ENCODE measurements around the gene RAB40C. TPM values are rescaled to one million over a fixed set of nuclear protein-coding genes. Genes with fewer than 3 reads are reported as not detected.

Gene RAB40C
- total RNA-seq, 6 donors from 2014 or later, result 40.5 to 101 (median 61.5) TPM

DNA sequence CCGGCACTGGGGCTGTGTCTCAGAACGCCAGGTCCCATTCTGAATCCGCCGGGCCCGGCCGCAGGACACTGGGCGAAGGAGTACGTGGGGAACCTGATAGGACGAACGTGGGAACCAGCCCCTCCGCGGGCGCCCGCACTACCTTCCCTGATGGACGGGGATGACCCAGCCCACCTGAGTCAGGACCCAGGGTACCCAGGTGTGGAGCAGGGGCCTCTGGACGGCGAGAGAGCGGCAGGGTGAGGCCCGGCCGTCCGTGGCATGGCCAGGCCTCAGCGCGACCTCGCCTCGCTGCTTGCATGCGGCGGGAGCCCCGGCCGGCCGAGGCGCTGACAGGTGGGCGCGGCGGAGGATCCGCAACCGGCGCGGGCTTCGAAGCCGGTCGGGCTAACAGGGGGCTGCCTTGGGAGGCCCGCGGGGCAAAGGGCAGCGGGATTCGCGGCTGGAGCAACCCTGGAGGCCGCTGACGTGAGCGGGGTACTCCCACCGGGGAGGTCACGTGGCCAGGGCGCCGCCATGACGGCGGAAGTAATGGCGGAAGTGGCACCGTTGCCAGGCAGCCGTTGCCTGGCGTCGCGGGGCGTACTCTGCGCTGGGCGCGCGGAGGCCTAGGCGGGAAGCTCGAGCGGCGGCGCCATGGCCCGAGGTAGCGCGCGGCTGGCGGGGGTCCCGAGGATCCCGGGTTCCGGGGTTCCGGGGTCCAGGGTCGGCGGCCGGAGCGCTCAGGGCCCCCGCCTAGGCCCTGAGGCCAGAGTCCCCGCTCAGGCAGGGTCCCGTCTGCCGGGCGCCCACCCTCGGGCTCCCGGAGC is 59.1 kb downstream of the RAB40C start, which contains the start of gene WDR90:
TSS of gene WDR90 (plus strand) at position 585 of the 809 bp plus-strand sequence. CDS start at position 637, 52 bp downstream.
- TF ChIP-seq EP300 (IDR thresholded peaks at IDR 0.05), result no peak
- TF ChIP-seq, protein P1, sequence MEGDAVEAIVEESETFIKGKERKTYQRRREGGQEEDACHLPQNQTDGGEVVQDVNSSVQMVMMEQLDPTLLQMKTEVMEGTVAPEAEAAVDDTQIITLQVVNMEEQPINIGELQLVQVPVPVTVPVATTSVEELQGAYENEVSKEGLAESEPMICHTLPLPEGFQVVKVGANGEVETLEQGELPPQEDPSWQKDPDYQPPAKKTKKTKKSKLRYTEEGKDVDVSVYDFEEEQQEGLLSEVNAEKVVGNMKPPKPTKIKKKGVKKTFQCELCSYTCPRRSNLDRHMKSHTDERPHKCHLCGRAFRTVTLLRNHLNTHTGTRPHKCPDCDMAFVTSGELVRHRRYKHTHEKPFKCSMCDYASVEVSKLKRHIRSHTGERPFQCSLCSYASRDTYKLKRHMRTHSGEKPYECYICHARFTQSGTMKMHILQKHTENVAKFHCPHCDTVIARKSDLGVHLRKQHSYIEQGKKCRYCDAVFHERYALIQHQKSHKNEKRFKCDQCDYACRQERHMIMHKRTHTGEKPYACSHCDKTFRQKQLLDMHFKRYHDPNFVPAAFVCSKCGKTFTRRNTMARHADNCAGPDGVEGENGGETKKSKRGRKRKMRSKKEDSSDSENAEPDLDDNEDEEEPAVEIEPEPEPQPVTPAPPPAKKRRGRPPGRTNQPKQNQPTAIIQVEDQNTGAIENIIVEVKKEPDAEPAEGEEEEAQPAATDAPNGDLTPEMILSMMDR (IDR thresholded peaks at IDR 0.05), result peak in 3 of 6 experiments; percentile 8 to 35 (median 12)
- TF ChIP-seq POLR2AphosphoS5 (IDR thresholded peaks at IDR 0.05), result peak; percentile 79 to 80
- TF ChIP-seq POLR2A (IDR thresholded peaks at IDR 0.05), result peak in 2 of 4 donors; percentile 73 to 77
- Histone ChIP-seq H3K4me1 (peaks cover 26 to 71% (median 41%) of the 10 kb centered on the region in 4 donors), H3K9me3 (no peaks in the 10 kb centered on the region), H3K27me3 (no peaks in the 10 kb centered on the region), H3K36me3 (peaks cover 0 to 9% (median 3%) of the 10 kb centered on the region in 4 donors), H3K27ac (peak within 1 kb of the TSS; percentile 82 to 95 (median 86)), H3K4me3 (peak within 1 kb of the TSS; percentile 38 to 98 (median 86))
- 0% methylated on average over 26 of the region's 91 CpGs; no CpG with 5 or more reads in 1 of the 2 donors for WGBS, 2 donors
- ATAC-seq (ENCODE audit: low FRiP score in 2 of 2), result peak; percentile 84 to 96
- DNase-seq, result peak; percentile 95 to 99

DNA sequence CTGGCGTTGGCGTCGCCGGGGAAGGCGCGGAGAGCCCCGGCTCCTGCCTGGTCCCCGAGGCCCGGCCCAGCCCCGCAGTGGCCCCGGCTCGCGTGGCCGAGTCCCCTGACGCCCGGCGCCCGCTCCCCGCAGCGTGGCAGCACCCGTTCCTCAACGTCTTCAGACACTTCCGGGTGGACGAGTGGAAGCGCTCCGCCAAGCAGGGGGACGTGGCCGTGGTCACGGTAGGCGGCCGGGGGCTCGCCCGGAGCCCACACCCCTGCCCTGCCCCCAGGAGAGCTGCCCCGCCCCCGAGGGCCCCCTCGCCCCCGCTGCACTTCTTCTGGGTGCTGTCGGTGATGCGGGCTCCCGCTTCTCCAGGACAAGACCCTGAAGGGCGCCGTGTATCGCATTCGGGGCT is 59.8 kb downstream of the RAB40C start:
- Histone ChIP-seq H3K36me3 (peaks cover 0 to 9% (median 3%) of the 10 kb centered on the region in 4 donors), H3K4me3 (peak overlapping the region; percentile 38 to 98 (median 86)), H3K27ac (peak overlapping the region; percentile 82 to 95 (median 86)), H3K27me3 (no peaks in the 10 kb centered on the region), H3K9me3 (no peaks in the 10 kb centered on the region), H3K4me1 (peaks cover 26 to 64% (median 40%) of the 10 kb centered on the region in 4 donors)
- WGBS, 2 donors, result 16% methylated on average over 9 of the region's 44 CpGs; no CpG with 5 or more reads in 1 of the 2 donors
- no peak for DNase-seq
- TF ChIP-seq, protein P1 (IDR thresholded peaks at IDR 0.05), result no peak
- TF ChIP-seq POLR2AphosphoS5 (IDR thresholded peaks at IDR 0.05) (no peak), EP300 (IDR thresholded peaks at IDR 0.05) (no peak), POLR2A (IDR thresholded peaks at IDR 0.05) (no peak)
- peak in 1 of 2 donors; percentile 2 for ATAC-seq (ENCODE audit: low FRiP score in 2 of 2)

DNA sequence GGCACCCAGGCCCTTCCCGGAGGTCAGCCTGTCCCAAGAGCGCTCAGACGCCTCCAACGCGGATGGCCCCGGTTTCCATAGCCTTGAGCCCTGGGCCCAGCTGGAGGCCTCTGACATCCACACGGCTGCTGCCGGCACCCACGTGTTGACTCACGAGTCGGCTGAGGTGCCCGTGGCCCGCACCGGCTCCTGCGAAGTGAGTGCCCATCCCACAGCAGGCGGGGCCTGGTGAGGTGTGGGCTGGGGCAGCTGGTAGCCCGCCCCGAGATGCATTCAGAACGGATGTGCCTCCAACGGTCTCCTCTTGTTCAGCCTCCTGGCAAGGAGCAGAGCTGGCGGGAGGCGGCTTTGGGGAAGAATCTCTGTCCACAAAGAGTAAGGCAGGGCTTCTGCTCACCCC is 62.0 kb downstream of the RAB40C start:
- no peak for ATAC-seq (ENCODE audit: low FRiP score in 2 of 2)
- 78 to 96% methylated on average over 7 to 17 of the region's 22 CpGs for WGBS, 2 donors
- no peaks in the 10 kb centered on the region for H3K27me3 ChIP-seq
- H3K27ac ChIP-seq, result no peak overlapping the region
- peaks cover 0 to 28% (median 7%) of the 10 kb centered on the region in 4 donors for H3K36me3 ChIP-seq
- DNase-seq, result no peak
- TF ChIP-seq, protein P1 (IDR thresholded peaks at IDR 0.05), result no peak
- no peak for TF ChIP-seq EP300 (IDR thresholded peaks at IDR 0.05)
- no peak for TF ChIP-seq POLR2A (IDR thresholded peaks at IDR 0.05)
- TF ChIP-seq POLR2AphosphoS5 (IDR thresholded peaks at IDR 0.05), result no peak
- peaks cover 23 to 44% (median 26%) of the 10 kb centered on the region in 4 donors for H3K4me1 ChIP-seq
- no peaks in the 10 kb centered on the region for H3K9me3 ChIP-seq
- no peak overlapping the region for H3K4me3 ChIP-seq

DNA sequence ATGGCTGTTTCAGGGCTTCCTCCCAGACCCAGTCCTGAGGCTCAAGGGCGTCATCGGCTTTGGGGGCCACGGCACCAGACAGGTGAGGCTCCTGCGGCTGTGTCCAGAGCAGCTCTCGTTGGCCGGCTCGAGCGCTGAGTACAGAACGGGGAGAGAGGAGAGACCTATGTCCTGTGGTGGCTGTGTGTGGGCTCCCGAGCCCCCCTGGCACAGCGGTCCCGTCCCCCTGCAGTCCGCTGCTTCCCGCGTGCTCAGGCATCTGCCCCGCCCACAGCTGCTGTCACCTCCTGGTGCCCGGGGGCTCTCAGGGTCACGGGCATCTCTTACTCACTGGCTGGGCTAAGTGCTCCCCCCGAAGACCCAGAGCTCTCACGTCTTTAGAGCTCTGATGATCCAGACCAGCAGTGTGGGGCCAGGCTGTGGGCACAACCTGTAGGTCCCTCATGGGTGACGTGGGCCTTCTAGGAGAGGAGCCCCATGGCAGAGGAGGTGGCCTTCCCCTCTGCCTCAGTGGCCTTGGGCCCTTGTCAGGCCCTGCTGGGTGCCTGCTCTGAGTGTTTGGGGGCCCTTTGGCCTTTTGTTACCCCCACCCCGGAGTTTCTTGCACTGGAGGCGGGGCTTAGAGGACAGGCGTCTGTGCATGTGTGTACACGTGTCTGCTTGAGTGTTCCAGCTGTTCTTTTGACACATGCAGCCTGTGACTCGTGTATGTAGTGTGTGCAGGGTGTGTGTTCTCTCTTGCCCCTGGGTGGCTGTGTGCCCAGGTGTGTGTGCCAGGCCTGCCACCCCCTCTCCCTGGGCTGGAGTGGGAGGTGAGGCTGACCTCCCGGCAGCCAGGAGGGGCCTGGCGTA is 62.8 kb downstream of the RAB40C start:
- Histone ChIP-seq H3K27ac (no peak overlapping the region), H3K36me3 (peaks cover 0 to 36% (median 7%) of the 10 kb centered on the region in 4 donors), H3K4me1 (peaks cover 17 to 36% (median 20%) of the 10 kb centered on the region in 4 donors), H3K4me3 (no peak overlapping the region), H3K27me3 (no peaks in the 10 kb centered on the region), H3K9me3 (no peaks in the 10 kb centered on the region)
- DNase-seq (no peak), ATAC-seq (ENCODE audit: low FRiP score in 2 of 2) (no peak)
- TF ChIP-seq POLR2A (IDR thresholded peaks at IDR 0.05), result no peak
- TF ChIP-seq, protein P1 (IDR thresholded peaks at IDR 0.05), result no peak
- WGBS, 2 donors, result 87 to 94% methylated on average over 18 to 24 of the region's 28 CpGs
